ENCODE data around the gene GPANK1. TPM values are rescaled to one million over a fixed set of nuclear protein-coding genes. Genes with fewer than 3 reads are reported as not detected.

Gene GPANK1
- total and polyA plus RNA-seq, 2 of the 13 experiments (the other 11 are each of a cell fraction or from before 2014, with no cell fraction given): 15.4 to 22.8 TPM

DNA sequence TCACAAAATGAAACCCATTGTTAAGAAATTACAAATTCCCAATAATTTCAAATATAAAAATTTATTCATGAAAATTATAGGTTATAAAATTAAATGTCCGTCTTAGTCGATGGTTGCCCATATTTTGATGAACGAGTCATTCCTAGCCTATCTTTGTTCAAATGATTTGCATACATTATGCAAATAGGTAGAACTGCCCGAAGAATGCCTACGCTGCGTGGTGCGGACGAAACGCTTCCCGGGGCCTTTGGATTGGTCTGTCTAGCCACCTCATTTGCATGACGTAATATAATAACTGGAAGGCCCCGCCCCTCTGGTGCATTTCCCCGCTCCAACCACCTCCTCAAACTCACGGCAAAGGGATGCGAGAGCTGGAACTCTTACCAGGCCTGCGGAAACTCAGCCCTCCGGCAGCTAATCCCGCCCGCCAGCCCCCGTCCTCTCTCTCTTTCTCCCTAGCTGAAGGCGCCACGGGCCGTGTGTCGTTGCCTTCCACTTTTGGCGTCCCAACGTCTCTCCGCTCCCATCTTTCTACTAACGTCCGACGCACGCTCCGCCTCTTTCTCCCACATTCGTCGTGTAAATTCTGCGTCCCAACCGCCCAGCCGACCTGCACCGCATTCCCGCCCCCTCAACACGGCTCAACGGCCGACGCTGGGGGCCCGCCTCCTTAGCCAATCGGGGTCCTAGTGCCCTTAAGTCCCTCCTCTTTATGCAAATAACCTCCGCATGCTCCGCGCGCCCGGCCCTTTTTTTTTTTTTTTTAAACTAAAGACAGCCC, 44.8 kb downstream of the GPANK1 start (continued):
- TF ChIP-seq ZNF510 (CRISPR knock-in tag; IDR thresholded peaks at IDR 0.05; ENCODE audit: low read depth) (peak; percentile 86; the same call in 1 of the 2 replicates), ZNF569 (CRISPR knock-in tag; IDR thresholded peaks at IDR 0.05; ENCODE audit: borderline replicate concordance) (no peak), ZNF576 (CRISPR knock-in tag; IDR thresholded peaks at IDR 0.05) (no peak), ZNF749 (CRISPR knock-in tag; IDR thresholded peaks at IDR 0.05; ENCODE audit: borderline replicate concordance) (peak; percentile 67), NR2C2 (CRISPR knock-in tag; IDR thresholded peaks at IDR 0.05; ENCODE audit: borderline replicate concordance) (peak; percentile 37; the same call in 1 of the 2 replicates), MED13 (CRISPR knock-in tag; IDR thresholded peaks at IDR 0.05) (no peak), HMGA1 (CRISPR knock-in tag; conservative IDR thresholded peaks at IDR 0.05) (no peak), HMG20B (CRISPR knock-in tag; conservative IDR thresholded peaks at IDR 0.05) (no peak), MAFF (IDR thresholded peaks at IDR 0.05; ENCODE audit: low read depth, low read length) (peak; percentile 30; the same call in 1 of the 2 replicates), TRIM24 (CRISPR knock-in tag; IDR thresholded peaks at IDR 0.05) (no peak), TOPORS (CRISPR knock-in tag; IDR thresholded peaks at IDR 0.05) (peak; percentile 92), ZNF766 (CRISPR knock-in tag; IDR thresholded peaks at IDR 0.05; ENCODE audit: borderline replicate concordance) (peak; percentile 86; the same call in 1 of the 2 replicates), MYC (CRISPR knock-in tag; IDR thresholded peaks at IDR 0.05; ENCODE audit: borderline replicate concordance) (peak; percentile 54; the same call in 1 of the 2 replicates), SMYD3 (CRISPR knock-in tag; IDR thresholded peaks at IDR 0.05) (peak; percentile 99), CENPT (CRISPR knock-in tag; IDR thresholded peaks at IDR 0.05; ENCODE audit: low read depth) (peak; percentile 67; the same call in 1 of the 2 replicates), ZNF564 (CRISPR knock-in tag; IDR thresholded peaks at IDR 0.05) (peak; percentile 73), SATB2 (CRISPR knock-in tag; IDR thresholded peaks at IDR 0.05) (no peak), ZFYVE20 (CRISPR knock-in tag; IDR thresholded peaks at IDR 0.05; ENCODE audit: borderline replicate concordance, low read depth) (no peak), JUND (CRISPR knock-in tag; IDR thresholded peaks at IDR 0.05) (no peak), ZNF691 (CRISPR knock-in tag; IDR thresholded peaks at IDR 0.05; ENCODE audit: borderline replicate concordance, low read depth) (no peak), TMF1 (CRISPR knock-in tag; IDR thresholded peaks at IDR 0.05; ENCODE audit: low read depth) (peak; percentile 88), ZNF737 (CRISPR knock-in tag; IDR thresholded peaks at IDR 0.05; ENCODE audit: borderline replicate concordance) (no peak), KAT8 (CRISPR knock-in tag; IDR thresholded peaks at IDR 0.05) (peak; percentile 63; the same call in 1 of the 2 replicates)
- TF ChIP-seq, protein P1, sequence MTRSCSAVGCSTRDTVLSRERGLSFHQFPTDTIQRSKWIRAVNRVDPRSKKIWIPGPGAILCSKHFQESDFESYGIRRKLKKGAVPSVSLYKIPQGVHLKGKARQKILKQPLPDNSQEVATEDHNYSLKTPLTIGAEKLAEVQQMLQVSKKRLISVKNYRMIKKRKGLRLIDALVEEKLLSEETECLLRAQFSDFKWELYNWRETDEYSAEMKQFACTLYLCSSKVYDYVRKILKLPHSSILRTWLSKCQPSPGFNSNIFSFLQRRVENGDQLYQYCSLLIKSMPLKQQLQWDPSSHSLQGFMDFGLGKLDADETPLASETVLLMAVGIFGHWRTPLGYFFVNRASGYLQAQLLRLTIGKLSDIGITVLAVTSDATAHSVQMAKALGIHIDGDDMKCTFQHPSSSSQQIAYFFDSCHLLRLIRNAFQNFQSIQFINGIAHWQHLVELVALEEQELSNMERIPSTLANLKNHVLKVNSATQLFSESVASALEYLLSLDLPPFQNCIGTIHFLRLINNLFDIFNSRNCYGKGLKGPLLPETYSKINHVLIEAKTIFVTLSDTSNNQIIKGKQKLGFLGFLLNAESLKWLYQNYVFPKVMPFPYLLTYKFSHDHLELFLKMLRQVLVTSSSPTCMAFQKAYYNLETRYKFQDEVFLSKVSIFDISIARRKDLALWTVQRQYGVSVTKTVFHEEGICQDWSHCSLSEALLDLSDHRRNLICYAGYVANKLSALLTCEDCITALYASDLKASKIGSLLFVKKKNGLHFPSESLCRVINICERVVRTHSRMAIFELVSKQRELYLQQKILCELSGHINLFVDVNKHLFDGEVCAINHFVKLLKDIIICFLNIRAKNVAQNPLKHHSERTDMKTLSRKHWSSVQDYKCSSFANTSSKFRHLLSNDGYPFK (CRISPR knock-in tag; IDR thresholded peaks at IDR 0.05; ENCODE audit: borderline replicate concordance): no peak; the same call in none of the 2 replicates
- TF ChIP-seq, protein P2, sequence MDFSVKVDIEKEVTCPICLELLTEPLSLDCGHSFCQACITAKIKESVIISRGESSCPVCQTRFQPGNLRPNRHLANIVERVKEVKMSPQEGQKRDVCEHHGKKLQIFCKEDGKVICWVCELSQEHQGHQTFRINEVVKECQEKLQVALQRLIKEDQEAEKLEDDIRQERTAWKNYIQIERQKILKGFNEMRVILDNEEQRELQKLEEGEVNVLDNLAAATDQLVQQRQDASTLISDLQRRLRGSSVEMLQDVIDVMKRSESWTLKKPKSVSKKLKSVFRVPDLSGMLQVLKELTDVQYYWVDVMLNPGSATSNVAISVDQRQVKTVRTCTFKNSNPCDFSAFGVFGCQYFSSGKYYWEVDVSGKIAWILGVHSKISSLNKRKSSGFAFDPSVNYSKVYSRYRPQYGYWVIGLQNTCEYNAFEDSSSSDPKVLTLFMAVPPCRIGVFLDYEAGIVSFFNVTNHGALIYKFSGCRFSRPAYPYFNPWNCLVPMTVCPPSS (IDR thresholded peaks at IDR 0.05): no peak

Data from HepG2 (cell line).